Upper lobe of right lung (tissue), 1 donor: ENCODE results near the gene IPPK. TPM values are rescaled to one million over a fixed set of nuclear protein-coding genes. Genes with fewer than 3 reads are reported as not detected.
A peak's percentile ranks its signal among the peaks of the same experiment; 100 is the strongest.

Experiments used
- ATAC-seq: fragments of 200-7000 bp; cut with Tn5 transposase; one replicate; pipeline ENCODE4 v1.9.1; 2020; ENCODE audit warnings: mild to moderate bottlenecking, moderate library complexity
- DNase-seq: peaks from one replicate; pipeline ENCODE4 v3.0.0-alpha.2; 2020
- H3K27ac ChIP-seq: fragments of 200-600 bp; one replicate; pipeline ENCODE4 v1.8.0; 2022
- H3K27me3 ChIP-seq: fragments of 200-600 bp; one replicate; pipeline ENCODE4 v1.8.0; 2022; ENCODE audit warnings: mild to moderate bottlenecking
- H3K36me3 ChIP-seq: fragments of 200-600 bp; one replicate; pipeline ENCODE4 v1.8.0; 2022
- H3K4me1 ChIP-seq: fragments of 200-600 bp; one replicate; pipeline ENCODE4 v1.8.0; 2022
- H3K4me3 ChIP-seq: fragments of 200-600 bp; one replicate; pipeline ENCODE4 v1.8.0; 2022; ENCODE audit warnings: mild to moderate bottlenecking
- H3K9me3 ChIP-seq: fragments of 200-600 bp; one replicate; pipeline ENCODE4 v1.8.0; 2022
- CTCF ChIP-seq: fragments of 200-600 bp; IDR thresholded peaks from one replicate; pipeline ENCODE4 v1.8.0; 2022; ENCODE audit warnings: antibody characterized with exemption
- intact Hi-C: fragments of 100-400 bp; cut with DNase I; formaldehyde crosslinking; loops from one replicate; pipeline ENCODE4 v1.11.0; 2022
- total RNA-seq: library from RNA; stranded (reverse); fragmentation: NEBNext Ultra II Directional; extraction: Animal tissue kit (Norgen Biotek cat#: 25700); gene quantifications from one replicate; pipeline ENCODE4 v1.2.1, GENCODE V29; 2021
- donor health status: DM: no; HTN: yes; CAD: no; lungs with severe emphysema.

IPPK gene
- total RNA-seq, 1 donor from 2014 or later, result 9.6 TPM

GRCh38 chr9:92668746-92669526, 995 bp downstream of the IPPK start:
- ATAC-seq, result peak; percentile 33
- H3K36me3 ChIP-seq, result no peaks in the 10 kb centered on the region
- peak; percentile 76 for DNase-seq
- H3K27me3 ChIP-seq, result no peaks in the 10 kb centered on the region
- H3K4me3 ChIP-seq, result peak overlapping the region; percentile 96
- peaks cover 17% of the 10 kb centered on the region for H3K4me1 ChIP-seq
- TF ChIP-seq CTCF, result no peak
- no peaks in the 10 kb centered on the region for H3K9me3 ChIP-seq
- intact Hi-C loops, result no loop called here
- H3K27ac ChIP-seq, result peak overlapping the region; percentile 90

GRCh38 chr9:92666912-92667532, 2.9 kb downstream of the IPPK start:
- ATAC-seq (no peak), DNase-seq (peak; percentile 29)
- intact Hi-C loops, result no loop called here
- no peaks in the 10 kb centered on the region for H3K27me3 ChIP-seq
- H3K9me3 ChIP-seq, result no peaks in the 10 kb centered on the region
- peaks cover 4% of the 10 kb centered on the region for H3K36me3 ChIP-seq
- no peak overlapping the region for H3K27ac ChIP-seq
- no peak overlapping the region for H3K4me3 ChIP-seq
- H3K4me1 ChIP-seq, result peaks cover 17% of the 10 kb centered on the region
- TF ChIP-seq CTCF, result no peak

- DNase-seq (peak; percentile 42), ATAC-seq (no peak)
- Histone ChIP-seq H3K4me1 (peaks cover 13% of the 10 kb centered on the region), H3K36me3 (peaks cover 4% of the 10 kb centered on the region), H3K9me3 (no peaks in the 10 kb centered on the region), H3K27me3 (no peaks in the 10 kb centered on the region), H3K4me3 (no peak overlapping the region), H3K27ac (no peak overlapping the region)
- intact Hi-C loops, result no loop called here
- TF ChIP-seq CTCF, result no peak
These were observed 3.7 kb downstream of the IPPK start for GRCh38 chr9:92666236-92666635.

- intact Hi-C loops, result no loop called here
- Histone ChIP-seq H3K4me1 (peaks cover 9% of the 10 kb centered on the region), H3K27ac (no peak overlapping the region), H3K4me3 (no peak overlapping the region), H3K9me3 (no peaks in the 10 kb centered on the region), H3K36me3 (peaks cover 4% of the 10 kb centered on the region), H3K27me3 (no peaks in the 10 kb centered on the region)
- no peak for TF ChIP-seq CTCF
- ATAC-seq (no peak), DNase-seq (no peak)
These were observed 4.1 kb downstream of the IPPK start for GRCh38 chr9:92665836-92666235.

GRCh38 chr9:92664394-92665152, 5.4 kb downstream of the IPPK start:
- ATAC-seq (no peak), DNase-seq (peak; percentile 48)
- no peaks in the 10 kb centered on the region for H3K9me3 ChIP-seq
- peaks cover 7% of the 10 kb centered on the region for H3K4me1 ChIP-seq
- no peak overlapping the region for H3K4me3 ChIP-seq
- peaks cover 4% of the 10 kb centered on the region for H3K36me3 ChIP-seq
- intact Hi-C loops, result no loop called here
- no peak for TF ChIP-seq CTCF
- no peak overlapping the region for H3K27ac ChIP-seq
- no peaks in the 10 kb centered on the region for H3K27me3 ChIP-seq
